ENCODE data around the gene IGFBP4. TPM values are rescaled to one million over a fixed set of nuclear protein-coding genes. Genes with fewer than 3 reads are reported as not detected.

The IGFBP4 gene
- total and polyA plus RNA-seq, 2 donors (not counting 1 experiment from before 2014, with no cell fraction given) = 4.6 to 31.3 TPM

DNA sequence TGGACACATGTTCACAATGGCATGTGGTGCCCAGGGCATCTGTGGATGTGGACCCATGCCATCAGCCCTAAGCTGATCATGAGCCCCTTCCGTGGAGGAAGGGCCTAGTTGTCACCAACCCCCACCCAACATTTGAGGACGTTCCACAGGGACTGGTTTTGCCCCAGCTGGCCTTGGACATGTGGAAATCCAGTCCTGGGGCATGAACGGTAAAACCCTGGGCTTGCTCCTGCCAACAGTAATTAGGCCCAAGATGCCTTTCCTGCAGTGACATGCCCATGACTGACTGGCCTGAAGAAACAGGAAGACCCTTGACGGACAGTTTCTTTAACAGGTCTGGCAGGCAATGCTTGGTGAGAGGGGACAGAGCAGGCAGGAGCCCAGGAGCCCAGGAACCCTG lies 50.4 kb downstream of the IGFBP4 start:
- Histone ChIP-seq H3K9me3 (ENCODE audit: control extremely low read depth in 1 of 3, control insufficient read depth in 2 of 3, insufficient read depth in 1 of 3, low read length in 2 of 3) (no peaks in the 10 kb centered on the region), H3K9ac (ENCODE audit: low read length) (no peak overlapping the region), H3K27ac (ENCODE audit: low read length in 2 of 2) (no peak overlapping the region), H3K4me3 (ENCODE audit: control extremely low read depth in 1 of 5, extremely low read depth in 1 of 5, insufficient read depth in 1 of 5, low read depth in 2 of 5, low read length in 4 of 5) (no peak overlapping the region), H3K36me3 (replicated peaks in 1 of 2; ENCODE audit: control extremely low read depth in 1 of 2, control insufficient read depth in 1 of 2, extremely low read depth in 1 of 2, insufficient read depth in 2 of 2, low read length in 1 of 2) (no peaks in the 10 kb centered on the region), H3K4me2 (replicated peaks; ENCODE audit: low read depth, low read length, poor library complexity, severe bottlenecking) (no peak overlapping the region), H3K4me1 (ENCODE audit: control insufficient read depth in 2 of 2, insufficient read depth in 2 of 2, low read length in 2 of 2) (peaks cover 18 to 31% of the 10 kb centered on the region in 2 donors), H4K20me1 (ENCODE audit: control insufficient read depth, insufficient read depth, low read length, poor library complexity, severe bottlenecking) (no peaks in the 10 kb centered on the region), H3K27me3 (replicated peaks in 1 of 4; ENCODE audit: control extremely low read depth in 1 of 4, control insufficient read depth in 3 of 4, insufficient read depth in 4 of 4, low read length in 3 of 4) (peaks cover 0 to 6% (median 0%) of the 10 kb centered on the region in 4 experiments), H3K79me2 (ENCODE audit: control insufficient read depth, insufficient read depth, low read length) (no peaks in the 10 kb centered on the region), H2AFZ (ENCODE audit: insufficient read depth, low read depth, low read length, poor library complexity, severe bottlenecking) (no peak overlapping the region)
- CTCF ChIA-PET = interaction anchor here (1.6 kb wide), 1 partner anchor 17 kb away, joined by 9 read pairs; no protein-coding TSS in a partner anchor
- no peak for DNase-seq
- POLR2A ChIA-PET = interaction anchor here (0.6 kb wide), 2 partner anchors 294 to 1851 kb away, joined by 3 to 6 read pairs; no protein-coding TSS in a partner anchor
- intact Hi-C loops (cut with micrococcal nuclease) = no loop called here
- H3K27ac Mint-ChIP-seq = no peak overlapping the region
- ATAC-seq (ENCODE audit: low read depth) = no peak
- peaks cover 23% of the 10 kb centered on the region for H3K4me1 Mint-ChIP-seq
- no peaks in the 10 kb centered on the region for H3K9me3 Mint-ChIP-seq (ENCODE audit: insufficient read depth)
- peaks cover 13% of the 10 kb centered on the region for H3K27me3 Mint-ChIP-seq
- TF ChIP-seq, protein P1, sequence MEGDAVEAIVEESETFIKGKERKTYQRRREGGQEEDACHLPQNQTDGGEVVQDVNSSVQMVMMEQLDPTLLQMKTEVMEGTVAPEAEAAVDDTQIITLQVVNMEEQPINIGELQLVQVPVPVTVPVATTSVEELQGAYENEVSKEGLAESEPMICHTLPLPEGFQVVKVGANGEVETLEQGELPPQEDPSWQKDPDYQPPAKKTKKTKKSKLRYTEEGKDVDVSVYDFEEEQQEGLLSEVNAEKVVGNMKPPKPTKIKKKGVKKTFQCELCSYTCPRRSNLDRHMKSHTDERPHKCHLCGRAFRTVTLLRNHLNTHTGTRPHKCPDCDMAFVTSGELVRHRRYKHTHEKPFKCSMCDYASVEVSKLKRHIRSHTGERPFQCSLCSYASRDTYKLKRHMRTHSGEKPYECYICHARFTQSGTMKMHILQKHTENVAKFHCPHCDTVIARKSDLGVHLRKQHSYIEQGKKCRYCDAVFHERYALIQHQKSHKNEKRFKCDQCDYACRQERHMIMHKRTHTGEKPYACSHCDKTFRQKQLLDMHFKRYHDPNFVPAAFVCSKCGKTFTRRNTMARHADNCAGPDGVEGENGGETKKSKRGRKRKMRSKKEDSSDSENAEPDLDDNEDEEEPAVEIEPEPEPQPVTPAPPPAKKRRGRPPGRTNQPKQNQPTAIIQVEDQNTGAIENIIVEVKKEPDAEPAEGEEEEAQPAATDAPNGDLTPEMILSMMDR (IDR thresholded peaks at IDR 0.05) = no peak
- TF ChIP-seq EZH2 (IDR thresholded peaks at IDR 0.05; ENCODE audit: borderline replicate concordance, insufficient read depth, low read depth, low read length, poor library complexity, severe bottlenecking) = no peak
- 100% methylated on average over 3 of the region's 4 CpGs for WGBS (ENCODE audit: insufficient coverage)
- no peak overlapping the region for H3K4me3 Mint-ChIP-seq

DNA sequence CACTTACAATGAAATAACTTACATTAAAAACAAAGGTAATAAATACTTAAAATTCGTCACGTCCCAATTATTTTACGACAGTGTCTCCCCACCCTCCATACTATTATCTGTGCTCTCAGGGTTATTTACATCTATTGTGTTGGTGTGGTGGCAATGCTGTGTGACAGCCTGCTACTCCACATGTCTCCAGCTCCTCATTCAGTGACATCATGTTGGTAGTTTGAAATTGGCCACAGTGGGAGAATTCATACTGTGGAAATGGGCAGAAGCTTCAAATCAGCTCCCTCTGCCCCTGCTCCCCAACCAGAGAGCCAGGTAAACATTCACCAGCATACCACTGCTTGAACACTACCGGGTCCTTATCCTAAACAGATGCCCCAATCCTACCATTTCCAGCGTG lies 51.9 kb downstream of the IGFBP4 start:
- H3K4me1 ChIP-seq (ENCODE audit: control insufficient read depth in 2 of 2, insufficient read depth in 2 of 2, low read length in 2 of 2) = peaks cover 20 to 24% of the 10 kb centered on the region in 2 donors
- WGBS (ENCODE audit: insufficient coverage) = 100% methylated on average over 2 of the region's 5 CpGs
- H3K36me3 ChIP-seq (replicated peaks in 1 of 2; ENCODE audit: control extremely low read depth in 1 of 2, control insufficient read depth in 1 of 2, extremely low read depth in 1 of 2, insufficient read depth in 2 of 2, low read length in 1 of 2) = no peaks in the 10 kb centered on the region
- no peaks in the 10 kb centered on the region for H3K79me2 ChIP-seq (ENCODE audit: control insufficient read depth, insufficient read depth, low read length)
- ATAC-seq (ENCODE audit: low read depth) (no peak), DNase-seq (no peak)
- H2AFZ ChIP-seq (ENCODE audit: insufficient read depth, low read depth, low read length, poor library complexity, severe bottlenecking) = no peak overlapping the region
- no peak overlapping the region for H3K9ac ChIP-seq (ENCODE audit: low read length)
- intact Hi-C loops (cut with micrococcal nuclease) = no loop called here
- H3K9me3 ChIP-seq (ENCODE audit: control extremely low read depth in 1 of 3, control insufficient read depth in 2 of 3, insufficient read depth in 1 of 3, low read length in 2 of 3) = peaks cover 0 to 10% (median 0%) of the 10 kb centered on the region in 3 donors
- Mint-ChIP-seq H3K9me3 (ENCODE audit: insufficient read depth) (no peaks in the 10 kb centered on the region), H3K27ac (no peak overlapping the region), H3K27me3 (peaks cover 22% of the 10 kb centered on the region), H3K4me3 (no peak overlapping the region), H3K4me1 (peaks cover 17% of the 10 kb centered on the region)
- H4K20me1 ChIP-seq (ENCODE audit: control insufficient read depth, insufficient read depth, low read length, poor library complexity, severe bottlenecking) = no peaks in the 10 kb centered on the region
- peaks cover 0 to 16% (median 8%) of the 10 kb centered on the region in 4 experiments for H3K27me3 ChIP-seq (replicated peaks in 1 of 4; ENCODE audit: control extremely low read depth in 1 of 4, control insufficient read depth in 3 of 4, insufficient read depth in 4 of 4, low read length in 3 of 4)
- ChIA-PET CTCF (interaction anchor here (0.8 to 1.5 kb wide), 3 partner anchors 37 to 79 kb away, joined by 3 read pairs; no protein-coding TSS in a partner anchor), POLR2A (no interaction called here)
- no peak overlapping the region for H3K4me3 ChIP-seq (ENCODE audit: control extremely low read depth in 1 of 5, extremely low read depth in 1 of 5, insufficient read depth in 1 of 5, low read depth in 2 of 5, low read length in 4 of 5)
- TF ChIP-seq, protein P1 (IDR thresholded peaks at IDR 0.05) = no peak
- no peak for TF ChIP-seq EZH2 (IDR thresholded peaks at IDR 0.05; ENCODE audit: borderline replicate concordance, insufficient read depth, low read depth, low read length, poor library complexity, severe bottlenecking)
- no peak overlapping the region for H3K27ac ChIP-seq (ENCODE audit: low read length in 2 of 2)
- H3K4me2 ChIP-seq (replicated peaks; ENCODE audit: low read depth, low read length, poor library complexity, severe bottlenecking) = no peak overlapping the region
